Natural killer cell (primary cell): ENCODE data around the gene TENT4B. TPM values are rescaled to one million over a fixed set of nuclear protein-coding genes. Genes with fewer than 3 reads are reported as not detected.

Source experiments
- ATAC-seq, 3 donors: fragments of 150-1000 bp in 2 of 3; fragments of 200-7000 bp in 1 of 3; cut with Tn5 transposase; 1 replicate in 1 of 3; 2 replicates in 2 of 3; pipeline ENCODE4 v1.10.0; 2021; ENCODE audit warnings: mild to moderate bottlenecking in 2 of 3, moderate library complexity in 2 of 3
- DNase-seq, 2 donors: peaks; one replicate each; pipeline versions ENCODE4 v3.0.0 to v3.0.0-alpha.2; 2013 to 2021; ENCODE audit warnings: mixed read lengths in 1 of 2
- H3K27ac ChIP-seq: one replicate; pipeline ENCODE4 v1.5.1; 2013; ENCODE audit warnings: mild to moderate bottlenecking, low read length
- H3K27me3 ChIP-seq: one replicate; pipeline ENCODE4 v1.6.1; 2013; ENCODE audit warnings: low read length; ENCODE audit not compliant: control insufficient read depth, insufficient read depth
- H3K36me3 ChIP-seq: one replicate; pipeline ENCODE4 v1.6.1; 2013; ENCODE audit warnings: low read length; ENCODE audit not compliant: control insufficient read depth, insufficient read depth
- H3K4me1 ChIP-seq: one replicate; pipeline ENCODE4 v1.6.1; 2013; ENCODE audit warnings: low read length; ENCODE audit not compliant: control insufficient read depth, insufficient read depth
- H3K4me3 ChIP-seq: one replicate; pipeline ENCODE4 v1.5.1; 2013; ENCODE audit warnings: low read length
- H3K9me3 ChIP-seq: one replicate; pipeline ENCODE4 v1.6.1; 2013; ENCODE audit warnings: low read length; ENCODE audit not compliant: control insufficient read depth, insufficient read depth
- H3K27ac Mint-ChIP-seq, 2 donors: one replicate each; pipeline ENCODE4 v1.8.0; 2022; ENCODE audit warnings: mild to moderate bottlenecking in 2 of 2, mixed read lengths in 2 of 2, moderate library complexity in 1 of 2
- H3K27me3 Mint-ChIP-seq, 2 donors: one replicate each; pipeline ENCODE4 v1.8.0; 2022; ENCODE audit warnings: low read depth in 2 of 2, mixed read lengths in 2 of 2
- H3K36me3 Mint-ChIP-seq: one replicate; pipeline ENCODE4 v1.8.0; 2022; ENCODE audit warnings: mixed read lengths
- H3K4me1 Mint-ChIP-seq, 2 donors: one replicate each; pipeline ENCODE4 v1.8.0; 2022; ENCODE audit warnings: mixed read lengths in 2 of 2
- H3K4me3 Mint-ChIP-seq: one replicate; pipeline ENCODE4 v1.8.0; 2022; ENCODE audit warnings: mild to moderate bottlenecking, moderate library complexity, mixed read lengths
- H3K9me3 Mint-ChIP-seq, 2 donors: one replicate each; pipeline ENCODE4 v1.8.0; 2022; ENCODE audit warnings: mixed read lengths in 2 of 2
- WGBS: methylation state at CpG from one replicate; pipeline ENCODE4 v1.1.7; 2013; ENCODE audit warnings: missing lambda C conversion rate; ENCODE audit not compliant: insufficient coverage; 5-methylcytosine and 5-hydroxymethylcytosine counted together
- intact Hi-C: fragments of 100-400 bp; cut with micrococcal nuclease; formaldehyde crosslinking; loops from one replicate; pipeline ENCODE4 v1.14.2; 2022
- total RNA-seq, 4 donors: library from RNA; stranded (reverse); fragments of 120-200 nt in 1 of 4; gene quantifications; one replicate each; pipeline versions ENCODE4 v1.2.3 to v1.2.4, GENCODE V29; 2013 to 2022
- TF ChIP-seq, protein P1 (sequence below): fragments of 200-600 bp; IDR thresholded peaks from one replicate; pipeline ENCODE4 v1.8.0; 2022; ENCODE audit warnings: antibody characterized with exemption

TENT4B gene
- total RNA-seq, 3 donors from 2014 or later (not counting 1 experiment from before 2014, with no cell fraction given) = 37.5 to 48.7 (median 44.4) TPM

GRCh38 chr16:50136399-50136798, 16.7 kb upstream of the TENT4B start:
- Mint-ChIP-seq H3K27ac (no peak overlapping the region), H3K4me1 (no peaks in the 10 kb centered on the region), H3K4me3 (no peak overlapping the region), H3K9me3 (no peaks in the 10 kb centered on the region), H3K27me3 (no peaks in the 10 kb centered on the region), H3K36me3 (no peaks in the 10 kb centered on the region)
- TF ChIP-seq, protein P1, sequence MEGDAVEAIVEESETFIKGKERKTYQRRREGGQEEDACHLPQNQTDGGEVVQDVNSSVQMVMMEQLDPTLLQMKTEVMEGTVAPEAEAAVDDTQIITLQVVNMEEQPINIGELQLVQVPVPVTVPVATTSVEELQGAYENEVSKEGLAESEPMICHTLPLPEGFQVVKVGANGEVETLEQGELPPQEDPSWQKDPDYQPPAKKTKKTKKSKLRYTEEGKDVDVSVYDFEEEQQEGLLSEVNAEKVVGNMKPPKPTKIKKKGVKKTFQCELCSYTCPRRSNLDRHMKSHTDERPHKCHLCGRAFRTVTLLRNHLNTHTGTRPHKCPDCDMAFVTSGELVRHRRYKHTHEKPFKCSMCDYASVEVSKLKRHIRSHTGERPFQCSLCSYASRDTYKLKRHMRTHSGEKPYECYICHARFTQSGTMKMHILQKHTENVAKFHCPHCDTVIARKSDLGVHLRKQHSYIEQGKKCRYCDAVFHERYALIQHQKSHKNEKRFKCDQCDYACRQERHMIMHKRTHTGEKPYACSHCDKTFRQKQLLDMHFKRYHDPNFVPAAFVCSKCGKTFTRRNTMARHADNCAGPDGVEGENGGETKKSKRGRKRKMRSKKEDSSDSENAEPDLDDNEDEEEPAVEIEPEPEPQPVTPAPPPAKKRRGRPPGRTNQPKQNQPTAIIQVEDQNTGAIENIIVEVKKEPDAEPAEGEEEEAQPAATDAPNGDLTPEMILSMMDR = no peak
- no peaks in the 10 kb centered on the region for H3K36me3 ChIP-seq
- H3K27me3 ChIP-seq = no peaks in the 10 kb centered on the region
- no peaks in the 10 kb centered on the region for H3K4me1 ChIP-seq
- no peak overlapping the region for H3K4me3 ChIP-seq
- intact Hi-C loops = loop anchor here (1.0 kb wide), 1 partner anchor 74 kb away; no protein-coding TSS in a partner anchor
- H3K27ac ChIP-seq = no peak overlapping the region
- no peaks in the 10 kb centered on the region for H3K9me3 ChIP-seq
- DNase-seq (no peak), ATAC-seq (no peak)

GRCh38 chr16:50137268-50137667, 15.8 kb upstream of the TENT4B start:
- Mint-ChIP-seq H3K4me3 (no peak overlapping the region), H3K9me3 (no peaks in the 10 kb centered on the region), H3K27ac (no peak overlapping the region), H3K27me3 (no peaks in the 10 kb centered on the region), H3K4me1 (no peaks in the 10 kb centered on the region), H3K36me3 (no peaks in the 10 kb centered on the region)
- WGBS = 94% methylated on average over 3 of the region's 3 CpGs
- Histone ChIP-seq H3K27ac (no peak overlapping the region), H3K36me3 (no peaks in the 10 kb centered on the region), H3K27me3 (no peaks in the 10 kb centered on the region), H3K4me1 (no peaks in the 10 kb centered on the region), H3K4me3 (no peak overlapping the region), H3K9me3 (no peaks in the 10 kb centered on the region)
- TF ChIP-seq, protein P1 = no peak
- intact Hi-C loops = no loop called here
- no peak for ATAC-seq
- DNase-seq = no peak

- no CpG with 5 or more reads among the region's 1 CpG for WGBS
- H3K4me3 ChIP-seq = no peak overlapping the region
- Mint-ChIP-seq H3K4me3 (no peak overlapping the region), H3K9me3 (no peaks in the 10 kb centered on the region), H3K27ac (no peak overlapping the region), H3K27me3 (no peaks in the 10 kb centered on the region), H3K4me1 (no peaks in the 10 kb centered on the region), H3K36me3 (no peaks in the 10 kb centered on the region)
- ATAC-seq = no peak
- no peaks in the 10 kb centered on the region for H3K27me3 ChIP-seq
- H3K9me3 ChIP-seq = no peaks in the 10 kb centered on the region
- intact Hi-C loops = no loop called here
- H3K4me1 ChIP-seq = no peaks in the 10 kb centered on the region
- TF ChIP-seq, protein P1 = no peak
- DNase-seq = no peak
- no peaks in the 10 kb centered on the region for H3K36me3 ChIP-seq
- H3K27ac ChIP-seq = no peak overlapping the region
Observed at GRCh38 chr16:50139580-50139979, 13.5 kb upstream of the TENT4B start.

GRCh38 chr16:50144211-50144610, 8.9 kb upstream of the TENT4B start:
- Histone ChIP-seq H3K4me1 (no peaks in the 10 kb centered on the region), H3K36me3 (no peaks in the 10 kb centered on the region), H3K4me3 (no peak overlapping the region), H3K27me3 (no peaks in the 10 kb centered on the region), H3K27ac (no peak overlapping the region), H3K9me3 (no peaks in the 10 kb centered on the region)
- no peaks in the 10 kb centered on the region for H3K9me3 Mint-ChIP-seq
- no peaks in the 10 kb centered on the region for H3K4me1 Mint-ChIP-seq
- H3K27me3 Mint-ChIP-seq = no peaks in the 10 kb centered on the region
- no peaks in the 10 kb centered on the region for H3K36me3 Mint-ChIP-seq
- TF ChIP-seq, protein P1 = no peak
- ATAC-seq (no peak), DNase-seq (no peak)
- no peak overlapping the region for H3K27ac Mint-ChIP-seq
- 88% methylated on average over 1 of the region's 2 CpGs for WGBS
- intact Hi-C loops = no loop called here
- no peak overlapping the region for H3K4me3 Mint-ChIP-seq
